ENCODE results near the gene GRIP1.

- TF ChIP-seq POLR2A (IDR thresholded peaks at IDR 0.05; ENCODE audit: low read depth, low read length) (no peak), POLR2AphosphoS5 (IDR thresholded peaks at IDR 0.05; ENCODE audit: low read depth, low read length) (no peak), TAF1 (IDR thresholded peaks at IDR 0.05; ENCODE audit: low read depth, low read length) (no peak), SPI1 (IDR thresholded peaks at IDR 0.05; ENCODE audit: low read depth, low read length) (no peak)
These were observed 25.1 kb downstream of the GRIP1 start for GRCh38 chr12:66653796-66654195.

Measured in GM12891 (cell line).